Natural killer cell (primary cell): ENCODE data around the gene PPM1L. TPM values are rescaled to one million over a fixed set of nuclear protein-coding genes. Genes with fewer than 3 reads are reported as not detected.

Source experiments
- ATAC-seq, 3 donors: fragments of 150-1000 bp in 2 of 3; fragments of 200-7000 bp in 1 of 3; cut with Tn5 transposase; 1 replicate in 1 of 3; 2 replicates in 2 of 3; pipeline ENCODE4 v1.10.0; 2021; ENCODE audit warnings: mild to moderate bottlenecking in 2 of 3, moderate library complexity in 2 of 3
- DNase-seq, 2 donors: peaks; one replicate each; pipeline versions ENCODE4 v3.0.0 to v3.0.0-alpha.2; 2013 to 2021; ENCODE audit warnings: mixed read lengths in 1 of 2
- H3K27ac ChIP-seq: one replicate; pipeline ENCODE4 v1.5.1; 2013; ENCODE audit warnings: mild to moderate bottlenecking, low read length
- H3K27me3 ChIP-seq: one replicate; pipeline ENCODE4 v1.6.1; 2013; ENCODE audit warnings: low read length; ENCODE audit not compliant: control insufficient read depth, insufficient read depth
- H3K36me3 ChIP-seq: one replicate; pipeline ENCODE4 v1.6.1; 2013; ENCODE audit warnings: low read length; ENCODE audit not compliant: control insufficient read depth, insufficient read depth
- H3K4me1 ChIP-seq: one replicate; pipeline ENCODE4 v1.6.1; 2013; ENCODE audit warnings: low read length; ENCODE audit not compliant: control insufficient read depth, insufficient read depth
- H3K4me3 ChIP-seq: one replicate; pipeline ENCODE4 v1.5.1; 2013; ENCODE audit warnings: low read length
- H3K9me3 ChIP-seq: one replicate; pipeline ENCODE4 v1.6.1; 2013; ENCODE audit warnings: low read length; ENCODE audit not compliant: control insufficient read depth, insufficient read depth
- H3K27ac Mint-ChIP-seq, 2 donors: one replicate each; pipeline ENCODE4 v1.8.0; 2022; ENCODE audit warnings: mild to moderate bottlenecking in 2 of 2, mixed read lengths in 2 of 2, moderate library complexity in 1 of 2
- H3K27me3 Mint-ChIP-seq, 2 donors: one replicate each; pipeline ENCODE4 v1.8.0; 2022; ENCODE audit warnings: low read depth in 2 of 2, mixed read lengths in 2 of 2
- H3K36me3 Mint-ChIP-seq: one replicate; pipeline ENCODE4 v1.8.0; 2022; ENCODE audit warnings: mixed read lengths
- H3K4me1 Mint-ChIP-seq, 2 donors: one replicate each; pipeline ENCODE4 v1.8.0; 2022; ENCODE audit warnings: mixed read lengths in 2 of 2
- H3K4me3 Mint-ChIP-seq: one replicate; pipeline ENCODE4 v1.8.0; 2022; ENCODE audit warnings: mild to moderate bottlenecking, moderate library complexity, mixed read lengths
- H3K9me3 Mint-ChIP-seq, 2 donors: one replicate each; pipeline ENCODE4 v1.8.0; 2022; ENCODE audit warnings: mixed read lengths in 2 of 2
- WGBS: methylation state at CpG from one replicate; pipeline ENCODE4 v1.1.7; 2013; ENCODE audit warnings: missing lambda C conversion rate; ENCODE audit not compliant: insufficient coverage; 5-methylcytosine and 5-hydroxymethylcytosine counted together
- intact Hi-C: fragments of 100-400 bp; cut with micrococcal nuclease; formaldehyde crosslinking; loops from one replicate; pipeline ENCODE4 v1.14.2; 2022
- total RNA-seq, 4 donors: library from RNA; stranded (reverse); fragments of 120-200 nt in 1 of 4; gene quantifications; one replicate each; pipeline versions ENCODE4 v1.2.3 to v1.2.4, GENCODE V29; 2013 to 2022
- TF ChIP-seq, protein P1 (sequence below): fragments of 200-600 bp; IDR thresholded peaks from one replicate; pipeline ENCODE4 v1.8.0; 2022; ENCODE audit warnings: antibody characterized with exemption

PPM1L gene
- total RNA-seq, 3 donors from 2014 or later (not counting 1 experiment from before 2014, with no cell fraction given) = 52.6 to 73.2 (median 52.9) TPM

DNA sequence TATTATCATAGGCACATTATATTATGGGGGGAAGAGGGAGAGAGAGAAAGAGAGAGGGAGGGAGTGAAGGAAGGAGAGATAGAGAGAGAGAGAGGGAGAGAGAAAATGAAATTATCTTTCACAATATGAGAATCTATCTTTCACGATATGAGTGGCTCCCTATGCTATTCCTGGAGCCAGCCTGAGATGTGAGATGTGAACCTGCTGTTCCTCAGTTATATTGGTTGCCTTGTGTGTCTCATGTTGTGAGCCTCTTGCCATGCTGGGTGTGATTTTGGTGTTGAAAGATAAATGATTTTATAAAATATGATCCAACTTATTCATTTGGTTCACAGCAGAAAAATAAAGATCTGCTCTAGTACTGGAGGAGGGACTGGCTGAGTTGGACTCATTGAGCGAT, 148.7 kb downstream of the PPM1L start:
- H3K4me3 ChIP-seq = no peak overlapping the region
- Mint-ChIP-seq H3K36me3 (no peaks in the 10 kb centered on the region), H3K4me1 (peaks cover 23 to 25% of the 10 kb centered on the region in 2 donors), H3K27me3 (no peaks in the 10 kb centered on the region), H3K27ac (no peak overlapping the region), H3K9me3 (peaks cover 2 to 3% of the 10 kb centered on the region in 2 donors), H3K4me3 (no peak overlapping the region)
- ATAC-seq (no peak), DNase-seq (no peak)
- no peaks in the 10 kb centered on the region for H3K36me3 ChIP-seq
- H3K9me3 ChIP-seq = peaks cover 4% of the 10 kb centered on the region
- H3K27ac ChIP-seq = no peak overlapping the region
- 91% methylated on average over 1 of the region's 2 CpGs for WGBS
- H3K4me1 ChIP-seq = no peaks in the 10 kb centered on the region
- TF ChIP-seq, protein P1, sequence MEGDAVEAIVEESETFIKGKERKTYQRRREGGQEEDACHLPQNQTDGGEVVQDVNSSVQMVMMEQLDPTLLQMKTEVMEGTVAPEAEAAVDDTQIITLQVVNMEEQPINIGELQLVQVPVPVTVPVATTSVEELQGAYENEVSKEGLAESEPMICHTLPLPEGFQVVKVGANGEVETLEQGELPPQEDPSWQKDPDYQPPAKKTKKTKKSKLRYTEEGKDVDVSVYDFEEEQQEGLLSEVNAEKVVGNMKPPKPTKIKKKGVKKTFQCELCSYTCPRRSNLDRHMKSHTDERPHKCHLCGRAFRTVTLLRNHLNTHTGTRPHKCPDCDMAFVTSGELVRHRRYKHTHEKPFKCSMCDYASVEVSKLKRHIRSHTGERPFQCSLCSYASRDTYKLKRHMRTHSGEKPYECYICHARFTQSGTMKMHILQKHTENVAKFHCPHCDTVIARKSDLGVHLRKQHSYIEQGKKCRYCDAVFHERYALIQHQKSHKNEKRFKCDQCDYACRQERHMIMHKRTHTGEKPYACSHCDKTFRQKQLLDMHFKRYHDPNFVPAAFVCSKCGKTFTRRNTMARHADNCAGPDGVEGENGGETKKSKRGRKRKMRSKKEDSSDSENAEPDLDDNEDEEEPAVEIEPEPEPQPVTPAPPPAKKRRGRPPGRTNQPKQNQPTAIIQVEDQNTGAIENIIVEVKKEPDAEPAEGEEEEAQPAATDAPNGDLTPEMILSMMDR = no peak
- H3K27me3 ChIP-seq = no peaks in the 10 kb centered on the region
- intact Hi-C loops = no loop called here

DNA sequence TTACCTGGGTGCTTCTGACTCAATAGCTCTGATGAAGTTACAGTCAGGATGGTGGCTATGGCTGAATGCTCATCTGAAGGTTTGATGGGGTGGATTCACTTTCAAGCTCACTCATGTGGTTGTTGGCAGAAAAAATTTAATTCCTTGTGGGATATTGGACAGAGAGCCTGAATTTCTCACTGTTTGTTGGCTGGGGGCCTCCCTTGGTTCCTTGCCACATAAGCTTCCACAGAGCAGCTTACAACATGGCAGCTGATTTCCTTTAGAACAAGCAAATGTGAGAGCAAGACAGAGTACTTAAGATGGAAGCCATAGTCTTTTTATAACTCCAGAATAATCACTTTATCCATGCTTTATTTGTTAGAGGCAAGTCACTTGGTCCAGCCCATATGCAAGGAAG, 150.6 kb downstream of the PPM1L start:
- TF ChIP-seq, protein P1 = no peak
- peaks cover 18 to 27% of the 10 kb centered on the region in 2 donors for H3K4me1 Mint-ChIP-seq
- H3K27me3 Mint-ChIP-seq = no peaks in the 10 kb centered on the region
- H3K27ac ChIP-seq = no peak overlapping the region
- no peak for ATAC-seq
- H3K27ac Mint-ChIP-seq = no peak overlapping the region
- H3K9me3 Mint-ChIP-seq = peaks cover 2 to 3% of the 10 kb centered on the region in 2 donors
- no peaks in the 10 kb centered on the region for H3K27me3 ChIP-seq
- no peaks in the 10 kb centered on the region for H3K36me3 Mint-ChIP-seq
- H3K36me3 ChIP-seq = no peaks in the 10 kb centered on the region
- H3K4me3 ChIP-seq = no peak overlapping the region
- H3K4me1 ChIP-seq = no peaks in the 10 kb centered on the region
- intact Hi-C loops = no loop called here
- DNase-seq = no peak
- H3K4me3 Mint-ChIP-seq = no peak overlapping the region
- peaks cover 4% of the 10 kb centered on the region for H3K9me3 ChIP-seq

DNA sequence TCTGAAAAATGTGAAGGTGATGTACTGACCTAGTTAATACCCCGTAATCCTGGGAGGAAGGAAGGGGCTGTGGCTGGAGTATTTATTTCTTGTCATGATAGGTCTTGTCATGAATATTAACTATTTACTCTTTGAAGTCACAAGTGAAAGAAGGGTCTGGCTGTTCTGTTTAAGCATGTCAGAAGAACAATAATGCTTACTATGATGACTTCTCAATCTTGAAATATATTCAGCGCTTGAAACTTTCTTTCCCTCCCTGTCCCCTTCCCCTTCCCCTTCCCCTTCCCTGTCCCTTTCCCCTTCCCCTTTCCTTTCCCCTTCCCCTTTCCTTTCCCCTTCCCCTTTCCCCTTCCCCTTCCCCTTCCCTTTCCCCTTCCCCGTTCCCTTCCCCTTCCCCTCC, 153.9 kb downstream of the PPM1L start:
- Mint-ChIP-seq H3K4me3 (no peak overlapping the region), H3K9me3 (peaks cover 2 to 3% of the 10 kb centered on the region in 2 donors), H3K27ac (no peak overlapping the region), H3K36me3 (no peaks in the 10 kb centered on the region), H3K4me1 (peaks cover 25 to 34% of the 10 kb centered on the region in 2 donors), H3K27me3 (no peaks in the 10 kb centered on the region)
- intact Hi-C loops = no loop called here
- H3K4me1 ChIP-seq = no peaks in the 10 kb centered on the region
- H3K36me3 ChIP-seq = no peaks in the 10 kb centered on the region
- H3K27ac ChIP-seq = no peak overlapping the region
- 19% methylated on average over 3 of the region's 3 CpGs for WGBS
- TF ChIP-seq, protein P1 = no peak
- peaks cover 4% of the 10 kb centered on the region for H3K9me3 ChIP-seq
- no peaks in the 10 kb centered on the region for H3K27me3 ChIP-seq
- no peak for DNase-seq
- no peak overlapping the region for H3K4me3 ChIP-seq
- ATAC-seq = no peak

DNA sequence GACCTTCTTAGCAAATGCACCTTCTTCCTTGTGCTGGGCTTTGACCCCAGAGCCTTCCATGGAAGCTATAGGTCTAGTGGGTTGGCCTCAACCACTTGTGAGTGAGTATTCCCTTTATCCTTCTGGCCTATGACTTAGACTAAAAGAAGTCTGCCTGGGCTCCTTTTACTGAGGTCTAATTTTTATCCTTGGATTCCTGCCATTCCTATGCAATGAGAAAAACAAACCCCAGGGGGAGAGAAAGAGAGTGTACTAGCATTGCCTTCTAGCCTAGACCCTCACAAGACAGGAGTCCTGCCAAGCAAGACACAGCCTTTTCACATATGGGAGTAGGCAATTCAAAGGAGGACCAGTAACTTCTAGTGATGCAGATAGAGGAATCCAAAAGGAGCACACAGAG, 155.4 kb downstream of the PPM1L start:
- H3K36me3 ChIP-seq = no peaks in the 10 kb centered on the region
- Mint-ChIP-seq H3K9me3 (peaks cover 2 to 3% of the 10 kb centered on the region in 2 donors), H3K27ac (no peak overlapping the region), H3K4me1 (peaks cover 25 to 34% of the 10 kb centered on the region in 2 donors), H3K4me3 (no peak overlapping the region), H3K36me3 (no peaks in the 10 kb centered on the region), H3K27me3 (no peaks in the 10 kb centered on the region)
- no peaks in the 10 kb centered on the region for H3K4me1 ChIP-seq
- TF ChIP-seq, protein P1 = no peak
- intact Hi-C loops = no loop called here
- H3K27me3 ChIP-seq = no peaks in the 10 kb centered on the region
- DNase-seq = no peak
- peaks cover 3% of the 10 kb centered on the region for H3K9me3 ChIP-seq
- ATAC-seq = no peak
- H3K4me3 ChIP-seq = no peak overlapping the region
- H3K27ac ChIP-seq = no peak overlapping the region
